ENCODE data around the gene CSF1R.

Gene CSF1R

GRCh38 chr5:150120617-150121447 is 34.5 kb upstream of the CSF1R start:
- no peak for DNase-seq (ENCODE audit: low spot score)

GRCh38 chr5:150120062-150120441 is 33.7 kb upstream of the CSF1R start:
- DNase-seq (ENCODE audit: low spot score) = no peak

GRCh38 chr5:150119421-150120061 is 33.2 kb upstream of the CSF1R start:
- no peak for DNase-seq (ENCODE audit: low spot score)

GRCh38 chr5:150118561-150119229 is 32.3 kb upstream of the CSF1R start:
- no peak for DNase-seq (ENCODE audit: low spot score)

- DNase-seq (ENCODE audit: low spot score) = no peak
These were observed 31.7 kb upstream of the CSF1R start for GRCh38 chr5:150117945-150118560.

GRCh38 chr5:150116667-150117400 is 30.5 kb upstream of the CSF1R start:
- DNase-seq (ENCODE audit: low spot score) = no peak

GRCh38 chr5:150114773-150115408 is 28.5 kb upstream of the CSF1R start:
- no peak for DNase-seq (ENCODE audit: low spot score)

GRCh38 chr5:150114102-150114641 is 27.8 kb upstream of the CSF1R start:
- no peak for DNase-seq (ENCODE audit: low spot score)

- DNase-seq (ENCODE audit: low spot score) = peak; percentile 69
These were observed 26.8 kb upstream of the CSF1R start for GRCh38 chr5:150113047-150113744.

GRCh38 chr5:150112201-150113046 is 26.1 kb upstream of the CSF1R start:
- peak; percentile 54 for DNase-seq (ENCODE audit: low spot score)

- no peak for DNase-seq (ENCODE audit: low spot score)
These were observed 24.8 kb upstream of the CSF1R start for GRCh38 chr5:150111122-150111521.

GRCh38 chr5:150109921-150110320 is 23.6 kb upstream of the CSF1R start:
- peak; percentile 77 for DNase-seq (ENCODE audit: low spot score)

- no peak for DNase-seq (ENCODE audit: low spot score)
These were observed 22.6 kb upstream of the CSF1R start for GRCh38 chr5:150108711-150109514.

- no peak for DNase-seq (ENCODE audit: low spot score)
These were observed 21.6 kb upstream of the CSF1R start for GRCh38 chr5:150107909-150108447.

GRCh38 chr5:150106674-150107426 is 20.5 kb upstream of the CSF1R start:
- DNase-seq (ENCODE audit: low spot score) = peak; percentile 17

- DNase-seq (ENCODE audit: low spot score) = no peak
These were observed 19.7 kb upstream of the CSF1R start for GRCh38 chr5:150105928-150106615.

GRCh38 chr5:150104550-150104870 is 18.2 kb upstream of the CSF1R start:
- no peak for DNase-seq (ENCODE audit: low spot score)

All from kidney tubule cell (primary cell).